HG03064 (cell line): ENCODE measurements around the gene KRTAP10-11.

Experiments used
- ATAC-seq: cut with Tn5 transposase; IDR thresholded peaks from one replicate; pipeline ENCODE4 v1.9.1; 2021; ENCODE audit warnings: low read depth; ENCODE audit not compliant: unreplicated experiment

KRTAP10-11 gene

GRCh38 chr21:44691686-44692085 lies 45.5 kb downstream of the KRTAP10-11 start:
- no peak for ATAC-seq

GRCh38 chr21:44692798-44693512 lies 46.7 kb downstream of the KRTAP10-11 start:
- no peak for ATAC-seq

- no peak for ATAC-seq
Observed at GRCh38 chr21:44694776-44695175, 48.6 kb downstream of the KRTAP10-11 start.

GRCh38 chr21:44695184-44695583 lies 49.0 kb downstream of the KRTAP10-11 start:
- no peak for ATAC-seq

- no peak for ATAC-seq
Observed at GRCh38 chr21:44695641-44696040, 49.4 kb downstream of the KRTAP10-11 start.

- no peak for ATAC-seq
Observed at GRCh38 chr21:44696572-44696971, 50.4 kb downstream of the KRTAP10-11 start.
